Effector memory CD8-positive, alpha-beta T cell (primary cell): ENCODE data around the gene SHB.

Source experiments
- ATAC-seq: fragments of 150-1000 bp; cut with Tn5 transposase; replicated peaks from 2 replicates; pipeline ENCODE4 v1.10.0; 2021; ENCODE audit warnings: mild to moderate bottlenecking, moderate library complexity
- DNase-seq, 3 experiments: peaks; one replicate each; pipeline ENCODE4 v3.0.0; 2021
- H3K27ac Mint-ChIP-seq, 2 donors: one replicate each; pipeline ENCODE4 v1.8.0; 2022; ENCODE audit warnings: mild to moderate bottlenecking in 2 of 2, mixed read lengths in 2 of 2, moderate library complexity in 2 of 2
- H3K27me3 Mint-ChIP-seq, 2 donors: one replicate each; pipeline ENCODE4 v1.8.0; 2022; ENCODE audit warnings: mixed read lengths in 2 of 2
- H3K36me3 Mint-ChIP-seq: one replicate; pipeline ENCODE4 v1.8.0; 2022; ENCODE audit warnings: mild to moderate bottlenecking, moderate library complexity, mixed read lengths; ENCODE audit not compliant: insufficient read depth
- H3K4me1 Mint-ChIP-seq, 2 donors: one replicate each; pipeline ENCODE4 v1.8.0; 2022; ENCODE audit warnings: low read depth in 2 of 2, mixed read lengths in 2 of 2
- H3K4me3 Mint-ChIP-seq, 2 donors: one replicate each; pipeline ENCODE4 v1.8.0; 2022; ENCODE audit warnings: mild to moderate bottlenecking in 2 of 2, mixed read lengths in 2 of 2, moderate library complexity in 2 of 2
- H3K9me3 Mint-ChIP-seq, 2 donors: one replicate each; pipeline ENCODE4 v1.8.0; 2022; ENCODE audit warnings: mixed read lengths in 2 of 2

SHB gene

DNA sequence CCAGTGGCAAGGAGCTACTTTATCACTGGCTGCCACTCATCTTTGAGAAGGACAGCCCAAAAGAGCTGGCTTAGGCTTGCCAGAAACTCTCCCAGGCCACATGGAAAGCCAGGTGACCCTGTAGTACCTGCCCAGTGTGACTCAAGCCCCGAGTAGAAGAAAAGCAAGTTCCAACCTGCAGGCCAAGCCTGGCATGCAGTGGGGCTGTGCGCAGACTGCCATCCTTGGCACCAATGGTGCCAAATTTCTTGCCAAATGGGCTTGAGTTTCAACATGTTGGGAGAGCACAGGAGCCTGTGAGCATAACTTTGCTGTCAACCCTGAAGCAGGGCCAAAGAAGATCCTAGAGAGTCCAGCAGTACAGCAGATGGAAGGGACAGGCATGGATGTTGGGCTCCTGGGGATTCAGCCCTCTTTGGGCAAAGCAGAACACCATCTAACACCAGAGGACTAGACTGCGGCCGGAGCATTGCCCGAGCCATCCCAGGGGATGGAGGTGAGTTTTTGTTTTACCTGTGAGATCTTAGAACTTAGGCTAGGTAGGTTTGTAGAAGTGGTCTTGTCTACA is 27.3 kb upstream of the SHB start:
- H3K4me3 Mint-ChIP-seq, result no peak overlapping the region
- H3K9me3 Mint-ChIP-seq, result no peaks in the 10 kb centered on the region
- peaks cover 17 to 24% of the 10 kb centered on the region in 2 donors for H3K27me3 Mint-ChIP-seq
- no peaks in the 10 kb centered on the region for H3K36me3 Mint-ChIP-seq
- ATAC-seq, result no peak
- no peaks in the 10 kb centered on the region for H3K4me1 Mint-ChIP-seq
- no peak overlapping the region for H3K27ac Mint-ChIP-seq
- no peak for DNase-seq

DNA sequence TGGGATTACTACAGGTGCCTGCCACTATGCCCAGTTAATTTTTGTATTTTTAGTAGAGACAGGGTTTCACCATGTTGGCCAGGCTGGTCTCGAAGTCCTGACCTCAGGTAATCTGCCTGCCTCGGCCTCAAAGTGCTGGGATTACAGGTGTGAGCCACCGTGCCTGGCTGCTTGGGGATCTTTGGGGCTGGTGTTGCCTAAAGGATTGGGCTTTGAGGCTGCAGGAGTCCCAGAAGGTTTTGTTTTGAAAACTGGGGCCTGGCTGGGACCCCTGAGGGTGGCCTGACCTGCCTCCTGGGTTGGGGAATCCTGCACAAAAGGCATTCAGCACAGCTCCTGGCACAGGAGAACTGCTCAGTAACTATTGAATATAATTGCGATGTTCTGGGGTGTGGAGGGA is 25.1 kb upstream of the SHB start:
- Mint-ChIP-seq H3K27me3 (peaks cover 15 to 22% of the 10 kb centered on the region in 2 donors), H3K4me3 (no peak overlapping the region), H3K27ac (no peak overlapping the region), H3K9me3 (no peaks in the 10 kb centered on the region), H3K36me3 (no peaks in the 10 kb centered on the region), H3K4me1 (no peaks in the 10 kb centered on the region)
- ATAC-seq, result no peak
- DNase-seq, result no peak

DNA sequence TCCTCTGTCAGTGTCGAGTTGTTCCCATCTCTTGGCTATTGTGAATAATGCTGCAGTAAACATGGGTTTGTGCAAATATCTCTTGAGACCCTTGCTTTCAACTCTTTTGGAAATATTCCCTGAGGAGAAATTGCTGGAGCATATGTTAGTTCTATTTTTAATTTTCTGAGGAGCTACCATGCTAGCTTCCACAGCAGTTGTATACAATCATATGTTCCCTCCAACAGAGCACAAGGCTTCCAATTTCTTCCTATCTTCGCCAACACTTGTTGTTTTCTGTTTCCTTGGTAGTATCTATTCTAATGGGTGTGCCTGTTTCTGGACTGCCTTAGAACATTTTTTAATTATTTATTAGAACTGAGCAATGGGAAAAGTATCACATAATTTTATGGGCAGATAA is 23.6 kb upstream of the SHB start:
- no peak for DNase-seq
- Mint-ChIP-seq H3K9me3 (no peaks in the 10 kb centered on the region), H3K27ac (no peak overlapping the region), H3K36me3 (no peaks in the 10 kb centered on the region), H3K4me3 (no peak overlapping the region), H3K4me1 (peaks cover 3 to 5% of the 10 kb centered on the region in 2 donors), H3K27me3 (peaks cover 17 to 22% of the 10 kb centered on the region in 2 donors)
- ATAC-seq, result no peak

DNA sequence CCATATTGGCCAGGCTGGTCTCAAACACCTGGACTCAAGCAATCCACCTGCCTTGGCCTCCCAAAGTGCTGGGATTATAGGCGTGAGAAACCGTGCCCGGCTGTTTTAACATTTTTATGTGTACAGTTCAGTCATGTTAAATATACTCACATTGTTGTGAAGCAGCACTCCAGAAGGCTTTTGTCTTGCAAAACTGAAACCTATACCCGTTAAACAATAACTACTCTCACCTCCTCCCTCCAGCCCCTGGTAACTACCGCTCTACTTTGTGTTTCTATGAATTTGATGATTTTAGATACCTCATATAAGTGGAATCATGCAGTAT is 23.1 kb upstream of the SHB start:
- H3K27me3 Mint-ChIP-seq, result peaks cover 17 to 23% of the 10 kb centered on the region in 2 donors
- no peaks in the 10 kb centered on the region for H3K36me3 Mint-ChIP-seq
- ATAC-seq (no peak), DNase-seq (no peak)
- no peak overlapping the region for H3K4me3 Mint-ChIP-seq
- H3K4me1 Mint-ChIP-seq, result peaks cover 3 to 5% of the 10 kb centered on the region in 2 donors
- H3K27ac Mint-ChIP-seq, result no peak overlapping the region
- H3K9me3 Mint-ChIP-seq, result no peaks in the 10 kb centered on the region

DNA sequence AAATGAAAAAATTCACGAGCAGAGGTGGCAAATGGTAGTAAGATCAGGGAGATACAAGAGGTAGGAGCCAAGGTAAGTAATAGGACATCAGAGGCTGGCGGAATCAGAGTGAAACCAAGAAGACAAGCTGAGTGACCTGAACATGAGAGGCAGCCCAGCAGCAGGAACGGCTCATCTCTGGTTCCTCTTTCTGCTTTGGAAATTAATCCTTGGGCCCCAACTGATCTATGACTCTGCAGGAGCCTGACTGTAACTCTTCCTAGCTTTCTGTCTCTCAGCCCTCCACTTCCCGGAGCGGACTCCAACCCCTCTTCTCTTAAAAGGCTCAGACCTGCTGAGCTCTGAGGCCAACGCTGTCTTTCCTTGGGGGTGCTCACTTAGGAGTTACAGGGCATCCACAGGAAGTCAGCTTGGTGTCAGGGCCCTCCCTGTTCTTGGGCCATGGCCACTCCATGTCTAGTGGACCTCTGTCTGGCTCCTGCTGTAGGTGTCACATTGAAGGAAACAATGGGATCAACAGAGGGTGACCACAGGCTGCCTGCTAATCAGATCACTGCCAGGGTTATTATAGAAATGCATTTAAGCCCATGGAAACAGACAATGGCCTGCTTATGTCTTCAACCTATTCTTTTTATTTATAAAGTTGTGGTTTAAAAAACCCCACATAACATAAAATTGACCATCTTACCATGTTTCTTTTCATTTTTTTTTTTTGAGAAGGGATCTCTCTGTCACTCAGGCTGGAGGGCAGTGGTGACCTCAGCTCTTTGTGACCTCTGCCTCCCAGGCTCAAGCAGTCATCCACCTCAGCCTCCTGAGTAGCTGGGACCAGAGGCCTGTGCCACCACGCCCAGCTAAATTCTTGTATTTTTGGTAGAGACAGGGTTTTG is 22.5 kb upstream of the SHB start:
- no peaks in the 10 kb centered on the region for H3K9me3 Mint-ChIP-seq
- no peak overlapping the region for H3K4me3 Mint-ChIP-seq
- H3K27me3 Mint-ChIP-seq, result peaks cover 17 to 21% of the 10 kb centered on the region in 2 donors
- no peak overlapping the region for H3K27ac Mint-ChIP-seq
- H3K36me3 Mint-ChIP-seq, result no peaks in the 10 kb centered on the region
- DNase-seq (no peak), ATAC-seq (no peak)
- peaks cover 3 to 5% of the 10 kb centered on the region in 2 donors for H3K4me1 Mint-ChIP-seq

DNA sequence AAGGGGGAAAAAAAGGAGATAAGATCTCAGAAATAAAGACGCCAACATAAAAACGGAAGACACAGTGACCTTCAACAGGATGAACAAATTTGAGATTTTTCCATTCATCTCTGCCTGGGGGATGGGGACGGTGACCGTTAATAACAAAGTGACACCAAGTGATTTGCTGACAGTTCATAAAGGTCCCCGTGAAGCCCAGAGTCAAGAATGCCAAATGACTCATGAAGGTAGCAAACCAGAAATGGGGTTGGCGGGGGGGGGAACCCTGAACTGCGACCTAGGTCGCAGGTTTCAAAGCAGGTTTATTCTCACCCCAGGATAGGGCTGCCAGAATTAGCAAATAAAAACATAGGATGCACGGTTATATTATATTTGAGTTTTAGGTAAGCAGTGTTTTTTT is 21.1 kb upstream of the SHB start:
- H3K9me3 Mint-ChIP-seq, result no peaks in the 10 kb centered on the region
- no peak overlapping the region for H3K4me3 Mint-ChIP-seq
- DNase-seq (no peak), ATAC-seq (no peak)
- peaks cover 17 to 24% of the 10 kb centered on the region in 2 donors for H3K27me3 Mint-ChIP-seq
- no peaks in the 10 kb centered on the region for H3K36me3 Mint-ChIP-seq
- H3K4me1 Mint-ChIP-seq, result peaks cover 3 to 5% of the 10 kb centered on the region in 2 donors
- no peak overlapping the region for H3K27ac Mint-ChIP-seq

DNA sequence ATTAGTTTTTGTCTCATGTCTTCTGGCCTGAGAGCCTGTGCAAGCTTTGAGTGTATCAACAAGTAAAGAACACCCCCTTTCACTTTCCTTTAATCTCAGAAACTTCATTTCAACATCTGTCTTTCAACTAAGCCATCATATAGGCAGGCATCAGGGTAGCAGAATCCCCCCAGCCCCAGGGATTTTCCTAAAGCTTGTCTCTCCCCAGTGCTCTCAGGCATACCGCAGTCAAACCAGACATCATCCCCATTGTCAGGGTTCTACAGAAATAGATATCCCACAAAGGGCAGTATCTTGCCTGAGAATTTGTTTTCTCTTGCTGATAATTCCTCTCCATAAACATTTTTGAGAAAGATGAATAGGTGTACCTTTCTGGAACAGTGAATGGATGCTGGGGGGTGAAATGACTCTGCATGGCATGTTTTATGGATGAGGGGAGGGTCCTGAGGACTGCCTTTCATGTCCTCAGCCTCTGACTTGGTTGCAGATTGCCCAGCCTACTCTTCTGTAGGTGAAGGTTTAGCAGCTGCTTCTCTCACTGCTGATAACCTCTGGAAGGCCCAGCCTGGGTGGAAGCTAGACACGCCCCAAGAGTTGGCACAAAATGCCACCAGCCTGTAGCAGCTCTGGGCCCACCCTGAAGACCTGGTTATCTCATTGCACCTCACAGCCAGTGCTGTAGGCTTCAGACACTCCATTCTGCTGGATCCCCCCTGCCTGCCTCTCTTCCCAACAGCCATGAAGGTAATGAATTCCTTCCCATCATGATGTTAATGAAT is 20.5 kb upstream of the SHB start:
- no peak overlapping the region for H3K4me3 Mint-ChIP-seq
- no peak overlapping the region for H3K27ac Mint-ChIP-seq
- H3K9me3 Mint-ChIP-seq, result no peaks in the 10 kb centered on the region
- no peaks in the 10 kb centered on the region for H3K36me3 Mint-ChIP-seq
- DNase-seq (no peak), ATAC-seq (no peak)
- peaks cover 3 to 5% of the 10 kb centered on the region in 2 donors for H3K4me1 Mint-ChIP-seq
- peaks cover 23 to 28% of the 10 kb centered on the region in 2 donors for H3K27me3 Mint-ChIP-seq

DNA sequence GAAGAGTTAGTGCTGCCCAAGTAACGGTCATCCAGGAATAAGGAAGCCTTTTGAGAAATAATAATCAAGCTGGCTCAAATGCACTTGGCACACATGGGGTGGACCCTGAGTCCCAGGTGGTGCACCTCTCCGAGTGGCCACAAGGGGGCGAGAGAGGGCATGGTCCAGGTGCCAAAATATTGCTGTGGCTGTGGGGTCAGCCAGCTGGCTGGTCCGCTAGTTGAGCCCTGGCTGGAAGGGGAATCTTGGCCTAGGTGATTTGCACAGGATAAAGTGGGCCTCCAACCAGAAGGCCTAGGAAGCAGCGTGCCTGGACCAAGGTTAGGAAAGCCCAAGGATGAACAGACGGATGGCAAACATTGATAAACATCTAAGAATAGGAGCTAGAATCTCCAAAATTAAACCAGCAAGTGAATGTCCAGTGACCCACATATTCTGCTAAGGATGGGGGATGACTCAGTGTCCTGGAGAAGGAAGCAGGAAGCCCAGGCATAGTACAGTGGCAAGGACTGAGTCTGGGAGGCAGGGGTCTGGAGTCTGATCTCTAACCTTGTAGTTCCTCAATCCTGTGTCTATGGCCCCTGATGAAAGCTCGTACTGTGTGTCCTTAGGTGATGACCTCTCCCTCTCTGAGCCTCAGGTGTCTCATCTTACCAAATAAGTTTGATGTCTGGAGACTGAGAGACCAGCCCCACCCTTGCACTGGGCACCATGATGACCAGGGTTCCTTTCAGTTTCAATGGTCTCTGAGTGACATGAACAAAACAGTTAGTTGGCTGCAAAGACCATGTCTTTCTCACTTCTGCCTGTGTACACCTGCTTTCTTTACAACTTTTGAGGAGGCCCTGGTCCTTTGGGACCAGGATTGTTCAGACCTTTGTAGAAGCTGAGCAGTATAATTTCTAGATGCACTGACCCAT is 19.2 kb upstream of the SHB start:
- Mint-ChIP-seq H3K4me1 (peaks cover 3 to 5% of the 10 kb centered on the region in 2 donors), H3K27me3 (peaks cover 23 to 28% of the 10 kb centered on the region in 2 donors), H3K27ac (no peak overlapping the region), H3K36me3 (no peaks in the 10 kb centered on the region), H3K9me3 (no peaks in the 10 kb centered on the region), H3K4me3 (no peak overlapping the region)
- ATAC-seq (peak; percentile 81), DNase-seq (peak; percentile 70 to 76 (median 71))

DNA sequence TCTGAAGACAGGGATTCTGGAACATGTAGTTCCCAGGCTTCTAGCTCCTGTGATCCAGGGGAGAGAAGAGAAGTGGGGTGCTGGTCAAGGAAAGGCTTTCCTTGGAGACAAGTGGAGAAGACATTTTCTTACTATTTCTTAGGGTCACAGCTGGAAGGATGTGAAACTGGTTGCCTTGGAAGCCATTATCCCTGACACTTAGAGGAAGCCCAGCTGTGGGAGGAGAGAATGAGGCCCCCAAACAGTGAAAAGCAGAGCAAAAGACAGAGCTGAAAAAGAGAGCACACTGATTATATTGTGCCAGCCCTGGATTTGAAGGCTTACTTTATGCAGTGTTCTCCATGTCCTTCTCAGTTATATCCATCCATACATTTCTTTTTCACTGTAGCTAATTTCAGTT is 17.5 kb upstream of the SHB start:
- Mint-ChIP-seq H3K9me3 (no peaks in the 10 kb centered on the region), H3K4me3 (no peak overlapping the region), H3K27ac (no peak overlapping the region), H3K27me3 (peaks cover 29 to 30% of the 10 kb centered on the region in 2 donors), H3K36me3 (no peaks in the 10 kb centered on the region), H3K4me1 (peaks cover 3 to 5% of the 10 kb centered on the region in 2 donors)
- no peak for DNase-seq
- no peak for ATAC-seq

DNA sequence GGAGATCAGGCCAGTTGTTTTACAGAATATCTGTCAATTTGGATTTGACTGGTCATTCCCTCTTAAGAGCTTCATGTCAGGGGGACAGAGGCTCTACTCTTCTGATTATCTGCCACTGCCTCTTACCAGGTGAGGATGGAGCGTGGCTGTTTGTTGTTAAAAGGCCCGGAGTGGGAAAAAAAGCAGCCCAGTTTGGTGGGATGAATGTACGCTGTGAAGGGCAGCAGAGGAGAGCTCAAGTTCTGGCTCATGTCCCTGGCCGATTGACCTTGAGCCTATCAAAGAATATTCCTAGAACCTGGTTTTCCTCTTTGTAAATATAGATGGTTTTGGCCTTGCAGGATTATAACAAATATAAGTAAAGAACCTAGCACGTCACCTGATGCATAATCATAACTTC is 16.3 kb upstream of the SHB start:
- H3K27me3 Mint-ChIP-seq, result peaks cover 30% of the 10 kb centered on the region in 2 donors
- peaks cover 3 to 5% of the 10 kb centered on the region in 2 donors for H3K4me1 Mint-ChIP-seq
- H3K27ac Mint-ChIP-seq, result no peak overlapping the region
- no peaks in the 10 kb centered on the region for H3K36me3 Mint-ChIP-seq
- no peak overlapping the region for H3K4me3 Mint-ChIP-seq
- H3K9me3 Mint-ChIP-seq, result no peaks in the 10 kb centered on the region
- DNase-seq, result no peak
- ATAC-seq, result no peak

DNA sequence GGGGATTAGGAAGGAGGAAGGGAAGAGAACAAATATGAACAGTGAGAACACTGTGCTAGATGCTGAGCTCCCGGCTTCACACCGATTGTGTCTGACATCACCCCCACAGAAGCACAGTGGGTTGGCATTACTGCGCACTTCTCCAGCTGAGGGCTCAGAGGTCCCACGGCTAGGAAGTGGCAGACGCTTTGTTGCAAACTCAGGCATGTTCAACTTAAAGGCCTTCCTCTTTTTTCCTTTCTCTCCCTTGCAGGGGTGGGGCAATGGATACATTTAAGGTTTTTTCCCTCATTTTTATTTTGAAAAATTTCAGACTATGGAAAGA is 15.5 kb upstream of the SHB start:
- H3K27me3 Mint-ChIP-seq, result peaks cover 31 to 37% of the 10 kb centered on the region in 2 donors
- H3K36me3 Mint-ChIP-seq, result no peaks in the 10 kb centered on the region
- no peak for ATAC-seq
- no peaks in the 10 kb centered on the region for H3K9me3 Mint-ChIP-seq
- peaks cover 3 to 5% of the 10 kb centered on the region in 2 donors for H3K4me1 Mint-ChIP-seq
- H3K27ac Mint-ChIP-seq, result no peak overlapping the region
- H3K4me3 Mint-ChIP-seq, result no peak overlapping the region
- no peak for DNase-seq

DNA sequence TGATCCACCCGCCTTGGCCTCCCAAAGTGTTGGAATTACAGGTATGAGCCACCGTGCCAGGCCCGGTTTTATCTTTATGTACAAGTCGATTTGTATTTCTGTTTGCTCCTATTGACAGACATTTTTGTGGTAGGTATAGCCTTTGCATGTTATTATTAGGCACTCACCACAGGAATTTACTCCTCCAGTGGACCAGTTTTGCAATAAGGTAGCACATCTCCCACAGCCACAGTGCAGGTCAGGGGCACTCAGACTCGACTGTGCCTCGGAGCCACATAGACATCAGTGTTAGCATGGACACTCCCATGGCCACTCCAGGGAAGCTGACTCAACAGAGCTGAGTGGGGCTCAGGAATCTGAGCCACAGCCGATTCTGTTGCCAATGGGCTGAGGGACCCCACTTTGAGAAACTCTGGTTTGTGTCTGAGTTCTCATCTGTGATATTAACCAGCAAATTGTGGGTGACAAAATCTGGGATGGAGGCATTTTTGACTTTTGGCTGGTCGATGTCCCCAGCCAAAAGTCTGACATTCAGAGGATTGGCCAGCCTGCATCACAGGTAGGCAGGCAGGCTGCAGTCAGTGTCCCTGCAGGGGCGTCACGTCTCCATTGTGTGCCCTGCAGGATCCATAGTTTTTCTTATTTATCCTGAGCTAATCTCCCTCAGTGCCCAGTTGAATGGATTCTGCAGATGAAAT is 15.0 kb upstream of the SHB start:
- peaks cover 36 to 43% of the 10 kb centered on the region in 2 donors for H3K27me3 Mint-ChIP-seq
- H3K27ac Mint-ChIP-seq, result no peak overlapping the region
- DNase-seq (no peak), ATAC-seq (no peak)
- no peaks in the 10 kb centered on the region for H3K36me3 Mint-ChIP-seq
- H3K4me1 Mint-ChIP-seq, result peaks cover 3 to 5% of the 10 kb centered on the region in 2 donors
- no peak overlapping the region for H3K4me3 Mint-ChIP-seq
- H3K9me3 Mint-ChIP-seq, result no peaks in the 10 kb centered on the region
